Hair follicle dermal papilla cell (primary cell): ENCODE data around the gene RPS2. TPM values are rescaled to one million over a fixed set of nuclear protein-coding genes. Genes with fewer than 3 reads are reported as not detected.

ENCODE experiments used
- small RNA-seq: library from RNA; depleted of rRNA; stranded (forward); fragments of <200 nt; gene quantifications from one replicate; pipeline ENCODE3, GENCODE V24; 2012
- total RNA-seq: library from RNA; depleted of rRNA; stranded (reverse); fragments of >200 nt; gene quantifications from 2 replicates; pipeline ENCODE4 v1.2.3, GENCODE V29; 2012

The RPS2 gene
- 1,254 and 1,380 TPM in 2 replicates for total RNA-seq

GRCh38 chr16:1964506-1965395 is at the start of gene RPS2:
Gene RPS2 (minus strand): TSS chr16:1964826. CDS start chr16:1964625, 201 bp downstream.

GRCh38 chr16:2009791-2010510 is 45.3 kb upstream of the RPS2 start, which contains the start of gene ZNF598:
Gene ZNF598 (minus strand): TSS chr16:2009821.

GRCh38 chr16:1989209-1990100 is 24.8 kb upstream of the RPS2 start, which contains the start of gene SYNGR3:
Gene SYNGR3 (plus strand): TSS chr16:1989970. CDS start chr16:1990103, 133 bp downstream.

DNA sequence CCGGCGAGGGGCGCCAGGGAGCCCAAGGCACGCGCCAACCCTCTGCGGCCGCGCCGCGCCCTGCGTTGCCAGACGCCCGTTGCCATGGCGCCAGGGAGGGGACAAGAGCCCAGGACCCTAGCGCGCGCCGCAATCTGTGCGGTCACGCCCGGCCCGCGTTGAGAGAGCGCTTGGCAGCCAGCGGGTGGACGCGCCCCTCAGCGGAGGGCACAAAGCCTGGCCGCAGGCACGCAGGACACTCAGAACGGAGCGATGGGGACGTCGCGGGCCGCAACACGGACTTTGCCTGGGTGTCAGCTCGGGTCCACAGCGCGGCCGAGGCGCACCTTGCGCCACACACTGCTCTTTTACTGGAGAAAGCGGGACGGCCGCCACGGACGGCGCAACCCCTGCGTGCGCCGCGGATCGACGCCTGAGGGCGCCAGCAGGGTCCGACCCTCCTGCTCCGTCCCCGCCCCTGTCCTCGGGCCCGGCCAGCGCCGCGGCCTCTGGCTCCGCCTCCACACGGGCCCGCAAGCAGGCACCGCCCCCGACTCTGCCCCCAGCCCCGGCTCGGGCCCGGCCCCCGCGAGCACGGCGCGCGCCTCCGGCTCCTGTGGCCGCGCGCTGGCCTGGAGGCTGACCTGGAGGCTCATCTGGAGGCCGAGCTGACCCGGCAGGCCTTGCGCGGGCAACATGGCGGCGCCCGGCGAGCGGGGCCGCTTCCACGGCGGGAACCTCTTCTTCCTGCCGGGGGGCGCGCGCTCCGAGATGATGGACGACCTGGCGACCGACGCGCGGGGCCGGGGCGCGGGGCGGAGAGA is 19.1 kb upstream of the RPS2 start, which contains the start of gene GFER:
GFER (plus strand) TSS at position 650 of the 803 bp plus-strand sequence; CDS start at position 676, 26 bp downstream.

GRCh38 chr16:1981398-1981836 is 16.8 kb upstream of the RPS2 start, which contains the start of gene NOXO1:
Gene NOXO1 (minus strand): TSS chr16:1981469. CDS start chr16:1981179, 290 bp downstream.

GRCh38 chr16:1971796-1972489 is 7.3 kb upstream of the RPS2 start, which contains the start of gene TBL3:
Gene TBL3 (plus strand): TSS chr16:1972053. CDS start chr16:1972165, 112 bp downstream.

GRCh38 chr16:1966460-1966859 is 1.8 kb upstream of the RPS2 start, which contains the start of gene RNF151:
Gene RNF151 (plus strand): TSS chr16:1966856. CDS start chr16:1966882, 26 bp downstream.

GRCh38 chr16:1959269-1960039 is 5.2 kb downstream of the RPS2 start, which contains the start of gene NDUFB10:
Gene NDUFB10 (plus strand): TSS chr16:1959538. CDS start chr16:1959625, 87 bp downstream.

DNA sequence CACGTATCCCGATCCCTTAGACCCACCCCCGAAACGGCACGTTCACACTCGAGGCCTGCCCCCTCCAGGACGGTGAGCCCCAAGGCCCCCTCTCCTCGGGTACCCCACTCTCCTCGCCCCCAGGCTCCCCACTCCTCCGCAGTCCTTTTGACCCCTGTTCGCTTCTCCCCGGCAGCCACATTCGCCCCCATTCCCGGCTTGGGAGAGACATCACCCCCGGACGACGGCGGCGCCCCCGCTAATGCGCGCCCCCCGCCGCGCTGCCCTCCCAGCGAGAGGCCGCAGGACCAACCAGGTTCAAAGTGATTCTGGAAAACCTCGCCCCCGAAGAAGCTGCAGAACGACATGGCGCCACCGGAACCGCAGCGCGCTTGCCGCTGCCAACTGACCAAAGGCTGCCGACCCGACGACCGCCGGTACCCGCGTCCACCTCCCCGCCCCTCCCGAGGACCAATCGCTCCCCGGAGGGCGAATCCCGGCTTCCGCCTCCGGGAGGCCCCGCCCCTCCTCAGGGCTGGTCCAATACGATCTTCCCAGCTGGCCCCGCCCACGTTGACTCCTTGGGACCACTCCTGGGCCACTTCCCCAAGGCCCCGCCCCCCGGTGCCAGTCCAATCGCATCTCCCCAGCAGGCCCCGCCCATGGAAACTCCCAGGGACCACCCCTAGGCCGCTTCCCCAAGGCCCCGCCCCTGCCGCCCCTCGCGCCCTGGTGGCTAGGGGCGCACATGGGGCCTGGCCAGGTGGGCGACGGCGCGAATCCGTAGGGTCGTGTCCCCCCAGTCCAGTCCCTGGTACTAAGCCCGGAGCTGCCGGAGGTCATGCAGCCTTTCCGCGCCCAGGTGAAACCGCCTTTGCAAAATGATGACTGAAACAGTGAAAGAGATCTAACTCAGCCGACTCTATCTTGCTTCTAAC is 21.6 kb downstream of the RPS2 start, which contains the start of gene MSRB1:
MSRB1 (minus strand) TSS at position 390 of the 917 bp plus-strand sequence; CDS start at position 347, 43 bp downstream.

DNA sequence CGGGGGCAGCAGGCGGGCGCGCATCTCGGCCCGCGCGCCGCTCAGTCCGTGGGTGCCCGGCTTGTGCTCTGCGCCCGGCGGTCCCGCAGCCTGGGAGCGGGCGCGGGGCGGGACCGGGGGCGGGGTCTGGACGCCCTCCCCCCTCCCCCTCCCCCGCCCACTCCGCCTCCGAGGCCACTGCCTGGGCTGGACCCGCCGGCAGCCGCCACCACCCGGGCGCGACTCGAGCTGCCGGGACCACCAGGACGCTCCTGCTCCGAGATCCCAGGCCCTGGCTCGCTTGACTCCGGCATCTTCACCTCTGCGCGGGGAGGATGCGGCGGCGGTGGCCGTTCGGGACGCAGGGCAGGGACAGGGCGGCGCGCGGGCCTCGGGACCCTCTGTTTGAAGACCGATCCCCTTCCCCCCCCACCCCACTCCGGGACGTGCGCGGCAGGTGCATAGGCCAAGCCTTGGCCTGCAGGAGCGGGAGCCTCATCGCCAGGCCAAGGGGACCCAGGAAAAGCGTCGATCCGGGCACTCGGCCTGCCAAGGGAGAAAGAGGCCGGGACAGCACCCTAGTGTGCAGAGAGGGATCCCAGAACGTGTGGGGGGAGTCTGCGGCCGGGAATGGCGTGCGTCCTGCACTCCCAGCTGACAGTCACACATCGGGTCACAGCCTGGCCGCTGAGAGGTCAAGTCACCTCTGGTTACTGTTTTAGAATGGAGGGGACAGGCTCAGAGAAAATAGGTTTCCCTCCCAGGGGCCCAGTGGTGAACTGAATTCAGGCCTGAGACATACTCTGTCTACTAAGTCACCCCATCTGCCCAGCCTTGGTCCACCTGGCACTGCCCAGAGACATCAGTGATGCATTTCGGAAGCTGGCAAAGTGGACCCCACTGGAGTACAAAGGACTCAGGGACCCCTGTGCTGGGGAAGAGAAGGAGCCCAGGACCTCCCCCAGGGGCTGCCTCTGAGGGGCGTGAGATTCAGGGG is 46.0 kb downstream of the RPS2 start, which contains the start of gene HS3ST6:
HS3ST6 (minus strand) TSS at position 65 of the 976 bp plus-strand sequence. CDS start 92 bp downstream, outside the sequence.

Small RNAs within 50 kb of the gene (small RNA-seq; reads per million reads assigned to genes)
- gene AC005363.2 (not detected), gene RN7SL219P (not detected), gene SNORA10 (not detected), gene SNORA64 (not detected)

Other genes starting within 250 kb of the RPS2 start
- 35.1 and 37.2 TPM in 2 replicates for gene NME3, start 193.3 kb downstream of the RPS2 start, total RNA-seq
- gene EME2, start 192.0 kb downstream of the RPS2 start, total RNA-seq = 15.7 and 15.9 TPM in 2 replicates
- gene MRPS34, start 191.7 kb downstream of the RPS2 start, total RNA-seq = 36.1 and 37.0 TPM in 2 replicates
- gene SPSB3, start 182.3 kb downstream of the RPS2 start, total RNA-seq = 28.1 and 30.4 TPM in 2 replicates
- 50.3 and 67.8 TPM in 2 replicates for gene NUBP2, start 181.9 kb downstream of the RPS2 start, total RNA-seq
- 0.16 and 0.24 TPM in 2 replicates for gene IGFALS, start 171.1 kb downstream of the RPS2 start, total RNA-seq
- gene HAGH, start 138.0 kb downstream of the RPS2 start, total RNA-seq = 12.8 and 17.2 TPM in 2 replicates
- 34.7 and 37.8 TPM in 2 replicates for gene FAHD1, start 137.6 kb downstream of the RPS2 start, total RNA-seq
- gene MEIOB, start 92.7 kb downstream of the RPS2 start, total RNA-seq = 0.61 and 1.1 TPM in 2 replicates
- gene HS3ST6, start 46.4 kb downstream of the RPS2 start, total RNA-seq = 0.16 TPM in 1 of 2 replicates, not detected in the other
- 15.3 and 24.9 TPM in 2 replicates for gene MSRB1, start 21.6 kb downstream of the RPS2 start, total RNA-seq
- gene RPL3L, start 10.1 kb downstream of the RPS2 start, total RNA-seq = not detected in 2 replicates
- 63.9 and 89.5 TPM in 2 replicates for gene NDUFB10, start 5.3 kb downstream of the RPS2 start, total RNA-seq
- not detected in 2 replicates for gene RNF151, start 2.0 kb upstream of the RPS2 start, total RNA-seq
- 23.9 and 26.9 TPM in 2 replicates for gene TBL3, start 7.2 kb upstream of the RPS2 start, total RNA-seq
- 0.12 TPM in 1 of 2 replicates, not detected in the other for gene NOXO1, start 16.6 kb upstream of the RPS2 start, total RNA-seq
- gene GFER, start 19.4 kb upstream of the RPS2 start, total RNA-seq = 10.7 and 11.4 TPM in 2 replicates
- 1.1 and 1.9 TPM in 2 replicates for gene SYNGR3, start 25.1 kb upstream of the RPS2 start, total RNA-seq
- 30.1 and 30.8 TPM in 2 replicates for gene ZNF598, start 45.0 kb upstream of the RPS2 start, total RNA-seq
- not detected in 2 replicates for gene NPW, start 55.0 kb upstream of the RPS2 start, total RNA-seq
- 33.9 and 35.0 TPM in 2 replicates for gene NHERF2, start 62.1 kb upstream of the RPS2 start, total RNA-seq
- 23.6 and 24.7 TPM in 2 replicates for gene NTHL1, start 83.0 kb upstream of the RPS2 start, total RNA-seq
- 73.8 and 84.7 TPM in 2 replicates for gene TSC2, start 83.2 kb upstream of the RPS2 start, total RNA-seq
- gene PKD1, start 171.1 kb upstream of the RPS2 start, total RNA-seq = 179 and 232 TPM in 2 replicates
- 0.61 and 0.97 TPM in 2 replicates for gene RAB26, start 183.8 kb upstream of the RPS2 start, total RNA-seq
- gene TRAF7, start 191.0 kb upstream of the RPS2 start, total RNA-seq = 60.2 and 78.9 TPM in 2 replicates
- gene CASKIN1, start 231.8 kb upstream of the RPS2 start, total RNA-seq = 0.12 and 0.16 TPM in 2 replicates
- 38.0 and 41.0 TPM in 2 replicates for gene MLST8, start 240.6 kb upstream of the RPS2 start, total RNA-seq
- gene BRICD5, start 246.0 kb upstream of the RPS2 start, total RNA-seq = 0.65 and 1.1 TPM in 2 replicates